Duodenal mucosa (tissue), 2 donors: ENCODE data around the gene ITPKC.
"Not testable (repeated sequence)": the region's sequence is repeated elsewhere in the genome, so short reads cannot be mapped to it uniquely, and the experiment has no call there.

Experiments used
- H3K27ac ChIP-seq: one replicate; pipeline ENCODE4 v1.7.0; 2013; ENCODE audit warnings: low read depth, low read length
- H3K27me3 ChIP-seq, 2 donors: one replicate each; pipeline ENCODE4 v1.7.0; 2013; ENCODE audit warnings: low read length in 2 of 2, control low read depth in 1 of 2; ENCODE audit not compliant: insufficient read depth in 2 of 2, control insufficient read depth in 1 of 2
- H3K36me3 ChIP-seq, 2 donors: one replicate each; pipeline ENCODE4 v1.7.0; 2013; ENCODE audit warnings: low read length in 2 of 2, control low read depth in 1 of 2; ENCODE audit not compliant: insufficient read depth in 2 of 2, control insufficient read depth in 1 of 2
- H3K4me1 ChIP-seq, 2 donors: one replicate each; pipeline ENCODE4 v1.7.0; 2013; ENCODE audit warnings: low read length in 2 of 2, control low read depth in 1 of 2; ENCODE audit not compliant: insufficient read depth in 2 of 2, control insufficient read depth in 1 of 2
- H3K4me3 ChIP-seq, 2 donors: one replicate each; pipeline ENCODE4 v1.7.0; 2013; ENCODE audit warnings: low read length in 2 of 2, low read depth in 1 of 2
- H3K9ac ChIP-seq, 2 donors: one replicate each; pipeline ENCODE4 v1.7.0; 2013; ENCODE audit warnings: low read length in 2 of 2, low read depth in 1 of 2
- H3K9me3 ChIP-seq, 2 donors: one replicate each; pipeline ENCODE4 v1.7.0; 2013; ENCODE audit warnings: low read length in 2 of 2, control low read depth in 1 of 2; ENCODE audit not compliant: control insufficient read depth in 1 of 2

The ITPKC gene

DNA sequence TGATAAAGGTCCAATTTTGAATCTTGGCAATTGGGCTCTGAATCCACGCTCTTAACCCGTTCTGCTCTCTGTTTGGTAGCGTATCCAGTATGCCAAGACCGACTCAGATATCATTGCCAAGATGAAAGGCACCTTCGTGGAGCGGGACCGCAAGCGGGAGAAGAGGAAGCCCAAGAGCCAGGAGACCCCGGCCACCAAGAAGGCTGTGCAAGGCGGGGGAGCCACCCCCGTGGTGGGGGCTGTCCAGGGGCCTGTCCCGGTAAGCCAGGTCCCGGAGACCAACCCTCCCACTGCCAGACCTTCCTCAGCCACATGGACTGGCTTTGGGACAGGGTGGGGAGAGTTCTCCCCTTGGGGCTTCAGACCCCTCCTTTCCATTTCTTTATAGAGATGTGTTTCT, 42.4 kb downstream of the ITPKC start:
- H3K27ac ChIP-seq: no peak overlapping the region
- no peak overlapping the region for H3K4me3 ChIP-seq
- peaks cover 13 to 27% of the 10 kb centered on the region in 2 donors for H3K4me1 ChIP-seq
- no peaks in the 10 kb centered on the region for H3K9me3 ChIP-seq
- H3K27me3 ChIP-seq: no peaks in the 10 kb centered on the region
- H3K36me3 ChIP-seq: peaks cover 52 to 87% of the 10 kb centered on the region in 2 donors
- H3K9ac ChIP-seq: no peak overlapping the region

DNA sequence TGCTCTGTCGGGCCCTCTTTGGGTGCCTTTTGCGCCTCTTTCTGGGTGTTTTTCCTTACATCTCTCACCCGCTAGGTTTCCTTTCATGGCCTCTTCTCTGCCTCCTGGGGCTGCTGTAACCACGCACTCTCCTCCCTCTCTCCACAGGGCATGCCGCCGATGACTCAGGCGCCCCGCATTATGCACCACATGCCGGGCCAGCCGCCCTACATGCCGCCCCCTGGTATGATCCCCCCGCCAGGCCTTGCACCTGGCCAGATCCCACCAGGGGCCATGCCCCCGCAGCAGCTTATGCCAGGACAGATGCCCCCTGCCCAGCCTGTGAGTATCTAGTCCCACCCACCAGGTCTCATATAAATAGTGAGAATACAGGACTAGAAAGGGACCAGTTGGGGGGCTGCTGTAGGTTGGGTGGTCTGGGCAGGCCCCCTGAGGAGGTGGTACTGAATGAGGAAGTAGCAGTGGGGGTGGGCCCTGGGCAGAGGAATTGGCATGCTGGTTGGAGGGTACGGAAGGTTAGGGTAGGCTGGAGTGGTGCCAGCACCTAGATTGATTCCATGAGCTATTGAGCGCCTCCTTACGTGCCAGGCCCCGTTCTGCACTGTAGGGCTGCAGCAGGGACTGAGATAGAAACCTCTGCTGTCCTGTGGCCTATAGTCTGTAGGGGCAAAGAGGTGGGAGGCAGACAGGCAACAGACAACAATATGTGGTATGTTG, 46.0 kb downstream of the ITPKC start:
- H3K9ac ChIP-seq: no peak overlapping the region
- H3K9me3 ChIP-seq: no peaks in the 10 kb centered on the region
- no peak overlapping the region for H3K4me3 ChIP-seq
- H3K27me3 ChIP-seq: no peaks in the 10 kb centered on the region
- no peak overlapping the region for H3K27ac ChIP-seq
- no peaks in the 10 kb centered on the region for H3K4me1 ChIP-seq
- H3K36me3 ChIP-seq: peaks cover 66 to 89% of the 10 kb centered on the region in 2 donors

DNA sequence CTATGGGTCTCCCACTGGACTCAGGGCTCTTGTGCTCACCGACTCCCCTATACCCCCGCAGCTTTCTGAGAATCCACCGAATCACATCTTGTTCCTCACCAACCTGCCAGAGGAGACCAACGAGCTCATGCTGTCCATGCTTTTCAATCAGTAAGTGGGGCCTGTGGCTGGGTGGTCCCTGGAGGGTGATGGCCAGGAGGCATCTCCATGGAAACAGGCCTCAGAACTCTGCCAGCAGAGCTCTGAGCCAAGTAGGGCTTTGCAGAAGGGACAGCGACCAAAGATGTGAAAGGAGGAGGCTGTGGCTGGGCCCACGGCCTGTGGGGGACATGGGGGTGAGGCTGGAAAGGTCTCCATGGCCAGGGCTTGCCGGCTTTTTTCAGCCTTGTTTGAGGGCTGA, 46.6 kb downstream of the ITPKC start:
- H3K9ac ChIP-seq: no peak overlapping the region
- H3K36me3 ChIP-seq: peaks cover 63 to 83% of the 10 kb centered on the region in 2 donors
- no peaks in the 10 kb centered on the region for H3K27me3 ChIP-seq
- H3K4me3 ChIP-seq: no peak overlapping the region
- no peak overlapping the region for H3K27ac ChIP-seq
- H3K9me3 ChIP-seq: no peaks in the 10 kb centered on the region
- H3K4me1 ChIP-seq: no peaks in the 10 kb centered on the region

DNA sequence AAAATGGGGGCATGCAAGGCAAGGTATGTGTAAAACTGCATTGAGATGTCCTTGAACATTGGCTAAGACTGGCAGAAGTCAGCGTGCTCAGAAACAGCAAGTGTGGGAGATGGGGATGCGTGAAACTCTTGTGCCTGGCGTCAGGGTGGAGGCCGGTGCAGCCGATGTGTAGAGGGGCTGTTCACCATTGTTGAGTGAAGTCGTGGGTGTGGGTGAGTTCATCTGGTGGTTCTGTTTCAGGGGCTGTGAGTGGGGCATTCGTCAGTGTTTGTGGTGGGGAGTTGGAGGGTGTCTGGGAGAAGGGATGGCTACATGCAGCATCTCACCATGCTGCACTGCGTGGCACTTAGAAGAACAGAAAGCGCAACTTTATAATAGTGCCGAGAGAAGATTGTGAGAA, 47.1 kb downstream of the ITPKC start:
- H3K4me3 ChIP-seq: no peak overlapping the region
- H3K27ac ChIP-seq: no peak overlapping the region
- no peaks in the 10 kb centered on the region for H3K27me3 ChIP-seq
- no peaks in the 10 kb centered on the region for H3K4me1 ChIP-seq
- peaks cover 66 to 79% of the 10 kb centered on the region in 2 donors for H3K36me3 ChIP-seq
- H3K9me3 ChIP-seq: no peaks in the 10 kb centered on the region
- no peak overlapping the region for H3K9ac ChIP-seq

DNA sequence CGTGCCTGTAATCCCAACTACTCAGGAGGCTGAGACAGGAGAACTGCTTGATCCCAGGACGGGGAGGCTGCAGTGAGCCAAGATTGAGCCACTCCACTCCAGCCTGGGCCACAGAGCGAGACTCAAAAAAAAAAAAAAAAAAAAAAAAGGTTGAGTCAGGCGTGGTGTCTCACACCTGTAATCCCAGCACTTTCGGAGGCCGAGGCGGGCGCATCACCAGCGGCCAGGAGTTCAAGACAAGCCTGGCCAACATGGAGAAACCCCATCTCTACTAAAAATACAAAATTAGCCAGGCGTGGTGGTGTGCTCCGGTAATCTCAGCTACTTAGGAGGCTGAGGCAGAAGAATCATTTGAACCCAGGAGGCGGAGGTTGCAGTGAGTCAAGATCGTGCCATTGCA, 49.5 kb downstream of the ITPKC start:
- H3K27ac ChIP-seq, H3K4me3 ChIP-seq, H3K4me1 ChIP-seq, H3K27me3 ChIP-seq, H3K9ac ChIP-seq, H3K9me3 ChIP-seq: not testable (repeated sequence)
- peaks cover 47 to 55% of the 10 kb centered on the region in 2 donors for H3K36me3 ChIP-seq

DNA sequence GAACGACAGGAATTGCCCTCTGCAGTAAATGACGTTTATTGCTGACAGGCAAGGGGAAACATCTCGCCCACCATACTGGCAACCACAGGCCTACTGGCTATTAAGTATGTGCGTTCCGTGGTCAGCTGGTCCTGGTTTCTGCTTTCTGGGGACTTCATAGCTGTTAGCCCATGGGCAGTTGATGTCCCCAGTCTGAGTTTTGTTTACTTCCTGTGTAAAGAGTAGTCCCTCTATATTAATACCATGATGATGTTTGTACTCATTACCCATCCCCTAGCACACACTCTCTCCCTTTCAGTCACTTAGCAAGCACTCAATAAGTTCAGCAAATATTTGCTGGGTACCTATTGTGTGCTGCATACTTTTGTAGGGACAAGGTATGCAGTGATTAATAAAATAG, 52.0 kb downstream of the ITPKC start:
- no peak overlapping the region for H3K4me3 ChIP-seq
- no peaks in the 10 kb centered on the region for H3K4me1 ChIP-seq
- no peak overlapping the region for H3K27ac ChIP-seq
- H3K27me3 ChIP-seq: no peaks in the 10 kb centered on the region
- peaks cover 0 to 5% of the 10 kb centered on the region in 2 donors for H3K9me3 ChIP-seq
- H3K36me3 ChIP-seq: peaks cover 25 to 30% of the 10 kb centered on the region in 2 donors
- H3K9ac ChIP-seq: no peak overlapping the region

DNA sequence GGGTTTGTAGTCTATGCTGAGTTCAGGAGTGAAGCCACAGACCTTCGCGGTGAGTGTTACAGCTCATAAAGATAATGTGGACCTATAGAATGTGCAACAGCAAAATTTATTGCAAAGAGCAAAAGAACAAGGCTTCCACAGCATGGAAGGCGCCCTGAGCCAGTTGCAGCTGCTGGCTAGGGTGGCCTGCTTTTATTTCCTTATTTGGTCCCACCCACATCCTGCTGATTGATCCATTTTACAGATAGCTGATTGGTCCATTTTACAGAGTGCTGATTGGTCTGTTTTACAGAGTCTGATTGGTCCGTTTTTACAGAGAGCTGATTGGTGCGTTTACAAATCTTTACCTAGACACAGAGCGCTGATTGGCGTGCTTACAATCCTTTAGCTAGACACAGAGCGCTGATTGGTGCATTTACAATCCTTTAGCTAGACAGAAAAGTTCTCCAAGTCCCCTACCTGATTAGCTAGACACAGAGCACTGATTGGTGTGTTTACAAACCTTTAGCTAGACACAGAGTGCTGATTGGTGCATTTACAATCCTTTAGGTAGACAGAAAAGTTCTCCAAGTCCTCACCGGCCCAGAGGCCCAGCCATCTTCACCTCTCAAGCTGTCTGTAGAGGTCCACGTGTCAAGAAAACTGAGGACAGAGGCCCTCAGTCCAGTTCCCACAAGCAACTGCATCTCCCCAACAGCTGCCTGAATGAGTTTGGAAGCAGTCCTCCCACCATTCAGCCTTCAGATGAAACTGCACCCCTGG, 54.4 kb downstream of the ITPKC start:
- not testable (repeated sequence) for H3K4me3 ChIP-seq, H3K4me1 ChIP-seq, H3K9ac ChIP-seq, H3K27ac ChIP-seq, H3K36me3 ChIP-seq, H3K27me3 ChIP-seq, H3K9me3 ChIP-seq

DNA sequence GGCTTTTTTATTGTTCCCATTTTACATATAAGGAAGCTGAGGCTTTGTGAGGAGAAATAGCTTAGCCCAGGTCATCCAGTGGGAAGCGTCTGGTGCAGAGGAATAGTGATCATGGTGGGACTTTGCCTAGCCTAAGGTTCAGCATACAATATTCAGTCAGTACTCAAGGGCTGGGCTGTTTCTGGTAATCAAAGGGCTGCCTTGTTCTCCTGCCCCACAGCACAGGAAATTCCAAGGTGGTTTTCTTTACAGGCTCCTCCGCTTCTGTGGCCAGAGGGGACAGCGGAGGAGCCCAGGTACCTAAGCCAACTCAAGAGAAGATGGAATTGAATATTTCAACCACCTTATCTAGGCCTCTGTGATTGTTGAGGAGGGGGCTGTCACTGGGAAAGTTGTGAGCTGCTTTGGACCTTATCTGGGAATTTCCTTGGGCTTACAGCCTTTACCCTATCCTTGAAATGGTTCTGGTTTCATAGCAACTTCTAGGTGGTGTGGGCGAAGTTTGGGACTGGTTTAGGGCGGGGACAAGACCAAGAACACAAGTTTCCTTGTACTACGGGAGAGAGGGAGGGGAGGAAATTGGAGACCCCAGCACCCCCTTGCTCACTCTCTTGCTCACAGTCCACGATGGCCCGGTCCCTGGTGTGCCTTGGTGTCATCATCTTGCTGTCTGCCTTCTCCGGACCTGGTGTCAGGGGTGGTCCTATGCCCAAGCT, 58.2 kb downstream of the ITPKC start, which contains the start of gene MIA:
Gene MIA (plus strand): TSS at position 606 of the 716 bp plus-strand sequence. CDS start 22 bp downstream, at position 628.
- H3K27me3 ChIP-seq: no peaks in the 10 kb centered on the region
- H3K4me1 ChIP-seq: peaks cover 12 to 15% of the 10 kb centered on the region in 2 donors
- H3K9ac ChIP-seq: no peak within 1 kb of the TSS
- H3K36me3 ChIP-seq: no peaks in the 10 kb centered on the region
- no peak within 1 kb of the TSS for H3K4me3 ChIP-seq
- no peak within 1 kb of the TSS for H3K27ac ChIP-seq
- H3K9me3 ChIP-seq: peaks cover 0 to 5% of the 10 kb centered on the region in 2 donors

DNA sequence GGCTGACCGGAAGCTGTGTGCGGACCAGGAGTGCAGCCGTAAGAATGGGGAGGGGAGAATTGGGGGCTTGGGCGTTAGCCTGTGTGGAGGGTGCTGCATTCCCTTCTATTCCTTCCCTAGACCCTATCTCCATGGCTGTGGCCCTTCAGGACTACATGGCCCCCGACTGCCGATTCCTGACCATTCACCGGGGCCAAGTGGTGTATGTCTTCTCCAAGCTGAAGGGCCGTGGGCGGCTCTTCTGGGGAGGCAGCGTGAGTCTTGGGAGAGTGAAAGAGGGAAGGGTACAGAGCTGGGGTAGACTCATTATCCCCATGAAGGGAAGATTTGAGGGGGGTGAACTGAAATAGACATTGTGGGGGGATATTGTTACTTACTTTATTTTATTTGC, 58.7 kb downstream of the ITPKC start:
- no peaks in the 10 kb centered on the region for H3K27me3 ChIP-seq
- no peak overlapping the region for H3K27ac ChIP-seq
- no peak overlapping the region for H3K9ac ChIP-seq

DNA sequence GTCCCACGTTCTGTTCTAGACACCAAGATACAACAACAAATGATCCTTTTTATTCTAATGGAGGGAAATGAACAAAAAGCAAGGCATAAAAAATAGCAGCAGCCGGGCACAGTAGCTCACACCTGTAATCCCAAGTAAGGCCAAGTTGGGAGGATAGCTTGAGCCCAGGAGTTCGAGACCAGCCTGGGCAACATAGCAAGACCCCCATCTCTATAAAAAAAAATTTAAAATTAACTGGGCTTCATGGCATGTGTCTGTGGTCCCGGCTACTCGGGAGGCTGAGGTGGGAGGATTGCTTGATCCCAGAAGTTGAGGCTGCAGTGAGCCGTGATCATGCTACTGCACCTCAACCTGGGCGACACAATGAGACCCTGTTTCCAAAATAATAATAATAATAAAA, 59.5 kb downstream of the ITPKC start:
- H3K9ac ChIP-seq: no peak overlapping the region
- peaks cover 12 to 15% of the 10 kb centered on the region in 2 donors for H3K4me1 ChIP-seq
- no peaks in the 10 kb centered on the region for H3K36me3 ChIP-seq
- no peaks in the 10 kb centered on the region for H3K9me3 ChIP-seq
- H3K27me3 ChIP-seq: no peaks in the 10 kb centered on the region
- no peak overlapping the region for H3K4me3 ChIP-seq
- H3K27ac ChIP-seq: no peak overlapping the region

More for the DNA sequence above, 58.7 kb downstream of the ITPKC start:
- H3K9me3 ChIP-seq: peaks cover 0 to 5% of the 10 kb centered on the region in 2 donors
- H3K36me3 ChIP-seq: no peaks in the 10 kb centered on the region
- peaks cover 12 to 15% of the 10 kb centered on the region in 2 donors for H3K4me1 ChIP-seq
- H3K4me3 ChIP-seq: no peak overlapping the region
